Measurements from ENCODE around the gene FLOT2.
"Not testable (repeated sequence)": the region's sequence is repeated elsewhere in the genome, so short reads cannot be mapped to it uniquely, and the experiment has no call there.

The FLOT2 gene

DNA sequence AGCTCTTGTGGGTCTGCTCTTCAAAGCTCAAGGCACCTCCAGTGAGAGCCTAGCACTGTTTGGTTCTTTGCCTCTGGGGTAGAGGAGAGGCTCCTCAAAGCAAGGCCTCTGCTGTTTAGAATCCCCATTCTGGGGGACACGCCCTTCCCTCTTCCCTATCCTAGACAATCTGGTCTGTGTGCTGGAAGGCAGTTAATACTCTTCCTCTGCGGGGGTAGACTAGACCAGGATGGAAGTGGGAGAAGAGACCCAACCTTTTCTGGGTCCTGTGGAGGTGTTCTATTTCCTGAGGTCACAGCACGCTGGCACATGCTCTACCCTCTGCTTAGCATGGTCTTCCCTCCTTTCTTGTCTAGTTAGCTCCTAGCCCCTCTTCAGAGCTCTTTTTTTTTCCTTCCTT is 35.0 kb downstream of the FLOT2 start:
- peaks cover 18% of the 10 kb centered on the region for H3K36me3 Mint-ChIP-seq (ENCODE audit: low read depth)
- H3K4me1 Mint-ChIP-seq (ENCODE audit: low read depth) = peaks cover 3% of the 10 kb centered on the region
- no peak overlapping the region for H3K27ac Mint-ChIP-seq
- H3K27me3 Mint-ChIP-seq (ENCODE audit: low read depth) = no peaks in the 10 kb centered on the region
- no peak overlapping the region for H3K4me3 Mint-ChIP-seq
- DNase-seq (ENCODE audit: low spot score) = no peak
- H3K9me3 Mint-ChIP-seq = no peaks in the 10 kb centered on the region

DNA sequence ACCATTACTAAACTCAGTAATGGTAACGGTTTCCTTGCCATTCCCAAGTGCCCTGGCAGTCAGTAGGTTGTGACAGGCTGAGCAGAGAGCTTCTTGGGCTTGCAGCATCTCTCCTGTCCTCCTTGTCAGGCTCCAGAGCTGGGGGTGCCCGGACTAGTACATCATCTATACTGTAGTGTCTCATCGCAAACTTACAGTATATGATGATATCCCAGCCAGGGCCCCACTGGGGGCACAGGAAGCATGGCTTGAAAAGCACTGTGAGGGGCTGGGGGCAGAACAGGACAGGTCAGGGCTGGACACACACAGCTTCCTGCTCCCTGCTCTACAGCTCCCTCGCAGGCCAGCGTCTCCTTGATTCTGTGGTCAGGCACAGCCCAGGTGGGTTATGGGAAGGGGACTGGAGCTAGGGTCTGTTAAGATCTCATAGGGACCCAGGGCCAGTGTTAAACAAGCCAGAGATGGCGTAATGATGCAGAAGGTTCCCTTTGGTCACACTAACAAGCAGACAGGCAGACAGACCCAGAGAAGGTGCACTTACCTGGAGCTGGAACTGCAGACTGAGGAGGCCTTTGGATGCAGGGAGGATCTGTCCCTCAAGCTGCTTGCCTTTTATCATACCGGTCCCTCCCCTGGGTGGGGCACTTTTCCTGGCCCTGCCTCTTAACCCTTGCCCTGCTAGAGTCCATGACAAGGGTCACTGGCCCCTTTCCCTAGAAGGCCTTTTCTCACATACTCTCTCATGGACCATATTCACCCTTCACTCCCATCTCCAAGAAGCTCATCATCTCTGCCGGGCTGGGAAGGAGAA is 35.9 kb downstream of the FLOT2 start:
- DNase-seq (ENCODE audit: low spot score) = no peak
- no peak overlapping the region for H3K4me3 Mint-ChIP-seq
- peak overlapping the region; percentile 10 for H3K27ac Mint-ChIP-seq
- no peaks in the 10 kb centered on the region for H3K27me3 Mint-ChIP-seq (ENCODE audit: low read depth)
- H3K9me3 Mint-ChIP-seq = no peaks in the 10 kb centered on the region
- peaks cover 21% of the 10 kb centered on the region for H3K36me3 Mint-ChIP-seq (ENCODE audit: low read depth)
- peaks cover 3% of the 10 kb centered on the region for H3K4me1 Mint-ChIP-seq (ENCODE audit: low read depth)

DNA sequence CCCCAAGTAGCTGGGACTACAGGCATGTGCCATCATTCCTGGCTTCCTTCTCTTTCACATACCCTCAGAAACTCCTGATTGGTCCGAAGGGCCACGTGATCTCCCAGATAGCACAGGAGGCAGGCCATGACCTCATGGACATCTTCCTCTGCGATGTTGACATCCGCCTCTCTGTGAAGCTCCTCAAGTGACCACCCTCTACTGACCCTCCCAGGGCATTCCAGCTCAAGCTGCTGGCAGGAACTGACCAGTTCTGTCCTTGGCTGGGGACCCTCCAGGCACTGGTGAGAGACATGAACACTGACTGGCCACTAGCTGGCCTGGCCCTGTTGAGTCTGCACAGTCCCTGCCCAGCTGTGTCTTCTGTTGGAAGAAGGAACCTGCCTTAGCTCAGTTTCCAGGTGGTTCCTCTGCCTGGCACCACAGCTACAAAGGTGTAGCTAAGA is 37.1 kb downstream of the FLOT2 start:
- Mint-ChIP-seq H3K36me3 (ENCODE audit: low read depth) (peaks cover 25% of the 10 kb centered on the region), H3K27ac (no peak overlapping the region), H3K4me1 (ENCODE audit: low read depth) (peaks cover 7% of the 10 kb centered on the region), H3K27me3 (ENCODE audit: low read depth) (no peaks in the 10 kb centered on the region), H3K4me3 (no peak overlapping the region), H3K9me3 (no peaks in the 10 kb centered on the region)
- no peak for DNase-seq (ENCODE audit: low spot score)

DNA sequence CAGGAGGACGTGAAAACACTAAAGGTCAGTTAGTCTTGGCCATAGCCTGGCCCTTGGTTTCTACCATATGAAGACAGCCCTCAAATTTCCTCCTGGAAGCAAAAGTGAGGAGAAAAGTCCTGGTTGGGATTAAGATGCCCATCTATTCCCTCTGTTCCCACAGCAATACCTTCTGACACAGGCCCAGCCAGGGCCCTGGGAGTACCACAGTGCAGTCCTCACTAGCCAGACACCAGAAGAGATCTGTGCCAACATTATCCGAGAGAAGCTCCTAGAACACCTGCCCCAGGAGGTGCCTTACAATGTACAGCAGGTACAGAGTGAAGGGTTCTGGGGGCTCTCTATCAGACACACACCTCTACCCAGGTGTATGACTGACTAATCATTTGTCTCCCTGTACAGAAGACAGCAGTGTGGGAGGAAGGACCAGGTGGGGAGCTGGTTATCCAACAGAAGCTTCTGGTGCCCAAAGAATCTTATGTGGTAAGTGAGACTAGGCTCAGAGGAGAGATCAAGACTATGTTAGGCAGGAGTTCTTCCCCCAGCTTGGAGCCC is 38.7 kb downstream of the FLOT2 start:
- Mint-ChIP-seq H3K4me1 (ENCODE audit: low read depth) (peaks cover 12% of the 10 kb centered on the region), H3K27ac (no peak overlapping the region), H3K9me3 (no peaks in the 10 kb centered on the region), H3K4me3 (no peak overlapping the region), H3K36me3 (ENCODE audit: low read depth) (peaks cover 25% of the 10 kb centered on the region), H3K27me3 (ENCODE audit: low read depth) (no peaks in the 10 kb centered on the region)
- DNase-seq (ENCODE audit: low spot score) = no peak

DNA sequence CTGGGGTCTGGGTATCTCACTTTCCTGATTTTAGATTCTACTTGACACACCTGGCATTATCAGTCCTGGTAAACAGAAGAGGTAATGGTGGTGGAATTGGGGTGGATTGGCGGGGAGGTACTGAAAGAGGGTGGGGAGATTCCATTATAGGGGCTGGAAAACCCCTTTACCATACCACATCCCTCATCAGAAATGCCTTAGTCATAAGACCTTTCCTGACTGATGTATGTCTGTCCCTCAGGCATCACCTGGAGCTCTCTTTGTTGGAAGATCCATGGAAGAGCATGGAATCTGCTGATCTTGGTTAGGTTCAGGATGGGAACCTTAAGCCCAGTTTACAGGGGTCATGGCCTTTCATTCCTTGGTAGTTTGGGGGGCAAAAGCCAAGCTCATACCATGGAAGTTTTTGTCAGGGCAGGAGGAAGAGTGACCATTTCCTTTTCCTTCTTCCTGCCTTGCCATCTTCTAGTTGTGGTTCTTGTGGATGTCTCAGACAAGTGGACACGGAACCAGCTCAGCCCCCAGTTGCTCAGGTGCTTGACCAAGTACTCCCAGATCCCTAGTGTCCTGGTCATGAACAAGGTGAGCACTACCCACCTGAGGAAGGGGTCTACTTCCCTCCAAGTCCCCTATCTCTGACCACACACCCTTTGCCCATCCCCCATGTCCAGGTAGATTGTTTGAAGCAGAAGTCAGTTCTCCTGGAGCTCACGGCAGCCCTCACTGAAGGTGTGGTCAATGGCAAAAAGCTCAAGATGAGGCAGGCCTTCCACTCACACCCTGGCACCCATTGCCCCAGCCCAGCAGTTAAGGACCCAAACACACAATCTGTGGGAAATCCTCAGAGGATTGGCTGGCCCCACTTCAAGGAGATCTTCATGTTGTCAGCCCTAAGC is 39.4 kb downstream of the FLOT2 start:
- Mint-ChIP-seq H3K4me3 (no peak overlapping the region), H3K4me1 (ENCODE audit: low read depth) (peaks cover 12% of the 10 kb centered on the region), H3K27ac (peak overlapping the region; percentile 1), H3K9me3 (no peaks in the 10 kb centered on the region), H3K36me3 (ENCODE audit: low read depth) (peaks cover 25% of the 10 kb centered on the region), H3K27me3 (ENCODE audit: low read depth) (no peaks in the 10 kb centered on the region)
- DNase-seq (ENCODE audit: low spot score) = no peak

DNA sequence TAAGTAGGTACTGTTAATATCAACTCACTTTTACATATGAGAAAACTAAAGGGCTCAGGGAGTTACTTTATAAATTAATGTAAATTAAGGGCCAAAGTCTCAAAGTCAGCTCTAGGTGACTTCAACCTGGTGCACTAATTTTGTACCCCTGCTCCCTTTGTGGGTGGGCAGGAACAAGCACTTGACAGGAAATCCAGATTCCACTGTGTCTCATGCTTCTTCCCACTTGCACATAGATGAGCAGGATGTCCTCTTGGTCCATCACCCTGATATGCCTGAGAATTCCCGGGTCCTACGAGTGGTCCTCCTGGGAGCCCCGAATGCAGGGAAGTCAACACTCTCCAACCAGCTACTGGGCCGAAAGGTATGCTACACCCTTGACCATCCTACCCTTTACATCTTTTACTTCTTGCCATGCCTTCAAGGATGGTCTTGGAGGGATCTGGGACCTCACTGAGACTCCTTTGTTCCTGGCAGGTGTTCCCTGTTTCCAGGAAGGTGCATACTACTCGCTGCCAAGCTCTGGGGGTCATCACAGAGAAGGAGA is 41.4 kb downstream of the FLOT2 start:
- DNase-seq (ENCODE audit: low spot score) = no peak
- H3K27me3 Mint-ChIP-seq (ENCODE audit: low read depth) = no peaks in the 10 kb centered on the region
- H3K36me3 Mint-ChIP-seq (ENCODE audit: low read depth) = peaks cover 25% of the 10 kb centered on the region
- peak overlapping the region; percentile 31 for H3K27ac Mint-ChIP-seq
- no peaks in the 10 kb centered on the region for H3K9me3 Mint-ChIP-seq
- H3K4me1 Mint-ChIP-seq (ENCODE audit: low read depth) = peaks cover 12% of the 10 kb centered on the region
- peak overlapping the region; percentile 93 for H3K4me3 Mint-ChIP-seq

DNA sequence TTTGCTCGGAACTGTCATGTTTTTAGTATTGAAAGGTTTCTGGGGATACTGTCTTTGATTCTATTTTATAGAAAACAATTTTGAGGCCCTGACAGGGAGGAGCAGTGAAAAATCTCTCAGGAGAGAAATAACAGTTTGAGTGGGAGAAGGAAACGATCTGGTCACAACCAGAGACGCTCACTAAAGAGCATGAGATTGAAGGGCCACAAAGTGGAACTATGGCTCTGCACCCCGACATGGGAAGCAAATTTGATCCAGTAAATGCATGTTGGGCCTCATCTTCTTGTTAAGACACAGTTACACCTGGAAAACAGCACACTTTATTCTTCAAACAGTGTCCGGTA is 42.2 kb downstream of the FLOT2 start:
- peak overlapping the region; percentile 93 for H3K4me3 Mint-ChIP-seq
- no peak for DNase-seq (ENCODE audit: low spot score)
- no peaks in the 10 kb centered on the region for H3K27me3 Mint-ChIP-seq (ENCODE audit: low read depth)
- H3K36me3 Mint-ChIP-seq (ENCODE audit: low read depth) = peaks cover 22% of the 10 kb centered on the region
- H3K27ac Mint-ChIP-seq = peak overlapping the region; percentile 90
- H3K4me1 Mint-ChIP-seq (ENCODE audit: low read depth) = peaks cover 12% of the 10 kb centered on the region
- H3K9me3 Mint-ChIP-seq = no peaks in the 10 kb centered on the region

DNA sequence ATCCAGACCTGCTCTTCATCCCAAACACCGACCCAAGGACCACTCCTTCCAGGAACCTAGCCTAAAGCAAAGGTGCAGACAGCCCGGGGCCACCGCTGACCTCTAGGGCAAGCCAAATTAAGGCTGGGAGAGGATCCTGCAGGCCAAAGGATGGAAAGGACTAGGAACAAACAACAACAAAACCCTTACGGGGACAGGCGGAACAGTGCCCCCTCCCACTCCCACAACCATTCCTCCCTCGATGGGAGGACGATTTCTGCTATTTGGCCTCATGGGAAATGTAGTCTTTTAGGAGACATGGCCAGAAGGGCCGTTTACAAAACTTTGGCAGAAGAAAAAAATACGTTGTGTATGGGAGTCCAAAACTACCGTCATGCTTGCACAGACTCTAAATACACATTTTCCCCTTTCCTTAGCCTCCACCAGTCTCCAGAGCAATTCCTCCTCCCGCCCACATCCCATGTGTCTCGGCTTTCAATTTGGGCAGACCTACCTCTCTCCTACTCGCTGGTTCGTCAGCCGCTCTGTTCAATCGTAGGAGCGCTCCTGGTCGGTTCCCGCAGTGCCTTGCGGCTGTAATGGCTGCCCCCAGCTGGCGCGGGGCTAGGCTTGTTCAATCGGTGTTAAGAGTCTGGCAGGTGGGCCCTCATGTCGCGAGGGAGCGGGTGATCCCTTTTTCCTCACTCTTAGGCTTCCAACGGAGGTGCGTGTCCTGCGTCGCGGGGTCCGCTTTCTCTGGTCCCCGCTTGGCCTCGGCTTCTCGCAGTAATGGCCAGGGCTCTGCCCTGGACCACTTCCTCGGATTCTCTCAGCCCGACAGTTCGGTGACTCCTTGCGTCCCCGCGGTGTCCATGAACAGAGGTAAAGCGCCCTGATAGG is 42.8 kb downstream of the FLOT2 start, which contains the start of gene ERAL1:
ERAL1 (plus strand) TSS at position 560 of the 879 bp plus-strand sequence; CDS start at position 579, 19 bp downstream.
- no peaks in the 10 kb centered on the region for H3K9me3 Mint-ChIP-seq
- no peaks in the 10 kb centered on the region for H3K27me3 Mint-ChIP-seq (ENCODE audit: low read depth)
- peak within 1 kb of the TSS; percentile 90 for H3K27ac Mint-ChIP-seq
- peak; percentile 86 for DNase-seq (ENCODE audit: low spot score)
- H3K4me1 Mint-ChIP-seq (ENCODE audit: low read depth) = peaks cover 12% of the 10 kb centered on the region
- peak within 1 kb of the TSS; percentile 93 for H3K4me3 Mint-ChIP-seq
- H3K36me3 Mint-ChIP-seq (ENCODE audit: low read depth) = peaks cover 20% of the 10 kb centered on the region

DNA sequence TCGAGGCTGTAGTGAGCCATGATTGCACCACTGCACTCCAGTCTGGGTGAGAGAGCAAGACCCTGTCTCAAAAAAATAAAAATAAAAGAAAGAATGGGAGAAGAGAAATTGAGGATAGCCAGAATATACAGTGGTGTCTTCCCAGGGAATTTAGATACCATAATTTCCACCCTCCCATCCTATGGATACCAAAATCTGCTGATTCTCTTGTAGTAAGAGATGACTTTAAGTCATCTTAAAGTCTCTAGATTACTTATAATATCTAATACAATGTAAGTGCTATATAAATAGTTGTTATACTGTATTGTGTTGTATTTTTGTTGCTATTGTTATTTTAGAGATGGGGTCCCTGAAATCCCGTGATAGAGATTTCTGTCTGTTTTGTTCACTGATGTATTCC is 44.2 kb downstream of the FLOT2 start:
- no peak for DNase-seq (ENCODE audit: low spot score)
- H3K27ac Mint-ChIP-seq = no peak overlapping the region
- H3K27me3 Mint-ChIP-seq (ENCODE audit: low read depth) = no peaks in the 10 kb centered on the region
- H3K4me3 Mint-ChIP-seq = no peak overlapping the region
- peaks cover 13% of the 10 kb centered on the region for H3K36me3 Mint-ChIP-seq (ENCODE audit: low read depth)
- H3K4me1 Mint-ChIP-seq (ENCODE audit: low read depth) = peaks cover 12% of the 10 kb centered on the region
- H3K9me3 Mint-ChIP-seq = no peaks in the 10 kb centered on the region

DNA sequence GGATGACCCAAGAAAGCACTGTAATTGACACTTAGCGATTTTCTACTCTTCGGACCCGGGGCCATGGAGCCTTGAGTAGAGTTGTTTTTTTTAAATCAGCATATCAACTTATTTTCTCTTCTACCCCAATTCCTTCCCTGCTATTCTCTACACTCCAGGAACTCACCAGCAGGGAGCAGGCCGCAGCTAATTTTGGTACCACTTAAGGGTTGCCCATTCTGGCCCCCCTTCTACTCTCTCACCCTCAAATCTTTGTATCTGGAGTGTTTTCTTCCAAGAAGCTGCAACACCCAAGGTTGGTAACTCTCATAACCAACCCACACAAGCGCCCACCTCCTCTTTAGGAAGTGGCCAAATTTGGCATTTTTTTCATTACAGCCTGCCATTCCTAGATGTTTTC is 48.3 kb downstream of the FLOT2 start:
- Mint-ChIP-seq H3K9me3 (no peaks in the 10 kb centered on the region), H3K4me1 (ENCODE audit: low read depth) (no peaks in the 10 kb centered on the region), H3K27me3 (ENCODE audit: low read depth) (no peaks in the 10 kb centered on the region), H3K36me3 (ENCODE audit: low read depth) (no peaks in the 10 kb centered on the region), H3K4me3 (no peak overlapping the region), H3K27ac (no peak overlapping the region)
- no peak for DNase-seq (ENCODE audit: low spot score)

DNA sequence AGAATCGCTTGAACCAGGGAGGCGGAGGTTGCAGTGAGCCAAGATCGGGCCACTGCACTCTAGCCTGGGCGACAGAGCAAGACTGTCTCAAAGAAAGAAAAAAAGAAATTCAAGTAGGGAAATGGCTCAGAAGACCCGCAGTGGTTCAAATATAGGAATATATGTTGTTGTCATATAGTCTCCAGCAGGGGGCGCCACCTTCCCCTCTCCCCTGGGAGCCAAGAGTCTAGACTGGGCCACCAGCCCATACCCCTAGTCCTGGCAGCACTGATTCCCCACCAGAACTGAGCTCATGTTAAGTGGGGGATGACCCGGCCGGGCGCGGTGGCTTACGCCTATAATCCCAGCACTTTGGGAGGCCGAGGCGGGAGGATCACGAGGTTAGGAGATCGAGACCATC is 48.9 kb downstream of the FLOT2 start:
- H3K27me3 Mint-ChIP-seq (ENCODE audit: low read depth); H3K4me3 Mint-ChIP-seq; H3K4me1 Mint-ChIP-seq (ENCODE audit: low read depth); H3K36me3 Mint-ChIP-seq (ENCODE audit: low read depth); H3K27ac Mint-ChIP-seq; H3K9me3 Mint-ChIP-seq: not testable (repeated sequence)
- DNase-seq (ENCODE audit: low spot score) = peak; percentile 30

DNA sequence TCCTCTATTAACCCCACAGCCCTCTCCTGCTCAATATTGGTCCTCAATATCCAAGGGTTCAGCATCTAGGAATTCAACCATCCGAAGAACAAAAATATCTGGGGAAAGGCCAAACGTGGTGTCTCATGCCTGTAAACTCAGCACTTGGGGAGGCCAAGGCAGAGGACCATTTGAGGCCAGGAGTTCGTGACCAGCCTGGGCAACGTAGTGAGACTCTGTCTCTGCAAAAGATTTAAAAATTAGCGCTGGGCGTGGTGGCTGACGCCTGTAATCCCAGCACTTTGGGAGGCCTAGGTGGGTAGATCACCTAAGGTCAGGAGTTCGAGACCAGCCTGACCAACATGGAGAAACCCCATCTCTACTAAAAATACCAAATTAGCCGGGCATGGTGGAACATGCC is 50.8 kb downstream of the FLOT2 start:
- H3K4me3 Mint-ChIP-seq; H3K4me1 Mint-ChIP-seq (ENCODE audit: low read depth); H3K27ac Mint-ChIP-seq; DNase-seq (ENCODE audit: low spot score); H3K9me3 Mint-ChIP-seq; H3K27me3 Mint-ChIP-seq (ENCODE audit: low read depth); H3K36me3 Mint-ChIP-seq (ENCODE audit: low read depth): not testable (repeated sequence)

DNA sequence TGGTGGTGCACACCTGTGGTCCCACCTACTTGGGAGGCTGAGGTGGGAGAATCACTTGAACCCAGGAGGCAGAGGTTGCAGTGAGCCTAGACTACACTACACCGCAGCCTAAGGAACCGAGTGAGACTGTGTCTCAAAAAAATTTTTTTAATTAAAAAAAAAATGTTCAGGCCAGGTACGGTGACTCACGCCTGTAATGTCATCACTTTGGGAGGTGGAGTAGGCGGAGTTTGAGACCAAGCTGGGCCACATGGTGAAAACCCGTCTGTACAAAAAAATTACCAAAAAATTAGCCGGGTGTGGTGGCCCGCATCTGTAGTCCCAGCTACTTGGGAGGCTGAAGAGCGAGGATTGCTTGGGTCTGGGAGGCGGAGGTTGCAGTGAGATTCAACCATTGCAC is 51.3 kb downstream of the FLOT2 start:
- Mint-ChIP-seq H3K9me3 (no peaks in the 10 kb centered on the region), H3K36me3 (ENCODE audit: low read depth) (peaks cover 5% of the 10 kb centered on the region), H3K4me3 (no peak overlapping the region), H3K27me3 (ENCODE audit: low read depth) (no peaks in the 10 kb centered on the region), H3K4me1 (ENCODE audit: low read depth) (peaks cover 4% of the 10 kb centered on the region), H3K27ac (no peak overlapping the region)
- no peak for DNase-seq (ENCODE audit: low spot score)
